HG02588 (cell line): Measurements from ENCODE around the gene CPM.

ENCODE experiments used
- ATAC-seq: cut with Tn5 transposase; IDR thresholded peaks from one replicate; pipeline ENCODE4 v1.9.1; 2021; ENCODE audit warnings: mild to moderate bottlenecking, moderate library complexity; ENCODE audit not compliant: unreplicated experiment

Gene CPM

GRCh38 chr12:68910128-68910527 is 22.8 kb downstream of the CPM start:
- ATAC-seq, result no peak

- ATAC-seq, result no peak
Observed at GRCh38 chr12:68908076-68908475, 24.9 kb downstream of the CPM start.

GRCh38 chr12:68905733-68906132 is 27.2 kb downstream of the CPM start:
- no peak for ATAC-seq

DNA sequence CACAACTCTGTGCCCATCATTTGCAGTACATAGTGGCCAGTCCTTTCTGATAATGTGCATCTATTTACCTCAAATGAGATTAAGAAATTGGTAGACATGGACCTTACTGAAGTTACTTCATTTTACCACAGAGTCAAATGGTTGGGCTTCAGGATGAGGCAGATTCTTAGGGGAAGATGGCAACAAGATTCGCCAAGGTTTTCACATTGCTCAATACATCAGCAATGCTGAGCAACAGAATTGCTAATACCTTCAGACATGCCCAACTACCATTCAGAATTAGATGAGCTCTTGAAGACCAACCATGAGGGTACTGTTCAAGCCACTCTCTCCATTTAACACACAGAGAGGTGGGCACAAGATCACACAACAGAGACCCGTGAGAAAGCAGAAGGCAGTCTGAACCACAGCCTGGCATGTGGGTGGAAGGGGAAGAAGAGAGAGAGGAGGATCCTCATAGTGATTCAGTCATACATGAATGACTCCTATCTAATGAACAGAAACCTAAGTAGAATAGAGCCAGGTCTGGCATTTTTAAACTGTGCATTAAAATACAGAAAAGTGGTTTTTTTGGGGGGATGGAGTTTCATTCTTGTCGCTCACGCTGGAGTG is 28.5 kb downstream of the CPM start:
- no peak for ATAC-seq

GRCh38 chr12:68903511-68903910 is 29.5 kb downstream of the CPM start:
- ATAC-seq, result no peak

- no peak for ATAC-seq
Observed at GRCh38 chr12:68901551-68901950, 31.4 kb downstream of the CPM start.

- no peak for ATAC-seq
Observed at GRCh38 chr12:68901145-68901544, 31.8 kb downstream of the CPM start.

GRCh38 chr12:68900241-68900640 is 32.7 kb downstream of the CPM start:
- ATAC-seq, result no peak

GRCh38 chr12:68899251-68899771 is 33.7 kb downstream of the CPM start:
- no peak for ATAC-seq

GRCh38 chr12:68896881-68897540 is 36.0 kb downstream of the CPM start:
- no peak for ATAC-seq

DNA sequence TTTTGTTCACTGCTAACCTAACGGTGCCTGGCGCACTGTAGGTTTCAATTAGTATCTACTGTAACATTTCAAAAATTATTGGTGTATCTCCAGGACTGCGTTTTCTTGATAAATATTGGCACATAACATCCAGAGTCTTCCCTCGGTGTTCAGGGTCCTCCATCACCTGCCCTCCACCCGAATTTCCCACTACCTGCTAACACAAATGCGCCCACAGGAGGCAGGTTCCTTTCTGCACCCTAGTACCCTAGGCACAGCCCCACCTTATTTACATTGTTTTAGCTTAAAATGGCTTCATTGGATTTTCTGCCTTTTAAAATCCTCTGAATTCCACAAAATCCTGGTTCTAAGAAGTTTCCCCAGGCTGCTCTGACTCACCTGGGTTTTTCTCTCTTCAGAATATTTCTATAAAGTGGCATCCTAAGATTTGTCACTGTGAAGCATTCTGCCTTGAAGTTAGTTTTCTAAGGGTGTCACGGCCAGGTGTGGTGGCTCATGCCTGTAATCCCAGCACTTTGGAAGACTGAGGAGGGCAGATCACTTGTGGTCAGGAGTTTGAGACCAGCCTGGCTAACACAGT is 38.6 kb downstream of the CPM start:
- ATAC-seq, result no peak

DNA sequence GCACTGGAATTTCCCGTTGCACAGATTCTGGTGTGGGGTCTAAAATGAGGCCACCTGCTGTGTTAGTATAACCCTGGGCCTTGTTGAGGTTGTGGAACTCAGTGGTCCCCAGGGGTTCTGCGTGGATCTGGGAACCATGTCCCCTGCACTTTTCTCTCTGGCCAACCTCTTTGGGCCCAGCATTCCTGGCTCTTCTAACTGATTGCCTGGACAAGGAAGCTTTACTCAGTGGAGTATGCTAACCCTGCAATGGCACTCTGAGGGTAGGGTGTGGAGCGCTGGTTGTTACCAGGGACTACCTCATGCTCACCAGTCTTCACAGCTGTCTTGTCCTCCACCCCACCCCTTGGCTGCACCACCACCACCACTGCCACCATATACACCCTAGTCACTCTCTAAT is 39.2 kb downstream of the CPM start:
- no peak for ATAC-seq

- no peak for ATAC-seq
Observed at GRCh38 chr12:68893201-68893600, 39.8 kb downstream of the CPM start.

GRCh38 chr12:68891141-68891540 is 41.8 kb downstream of the CPM start:
- no peak for ATAC-seq

DNA sequence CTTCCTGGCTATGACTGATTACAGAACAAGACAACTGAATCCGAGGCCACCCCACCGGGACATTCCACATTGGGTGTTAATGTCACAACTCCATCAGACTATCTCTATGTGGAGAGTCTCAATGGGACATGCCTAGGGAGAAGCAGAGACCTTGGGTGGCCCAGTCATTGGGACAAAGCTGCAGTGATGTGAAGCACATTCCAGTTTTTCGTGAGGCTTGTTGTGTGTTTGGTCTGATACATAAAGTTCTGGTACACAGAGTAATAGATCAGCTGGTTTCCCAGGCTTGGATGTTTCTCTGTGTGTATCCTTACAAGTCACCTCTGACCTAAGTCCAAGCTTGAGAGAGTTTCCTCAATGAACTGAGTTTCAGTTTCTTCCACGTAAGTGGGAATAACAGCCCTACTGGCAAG is 42.3 kb downstream of the CPM start:
- ATAC-seq, result no peak

- no peak for ATAC-seq
Observed at GRCh38 chr12:68888243-68888642, 44.7 kb downstream of the CPM start.

GRCh38 chr12:68887641-68888040 is 45.3 kb downstream of the CPM start:
- no peak for ATAC-seq

DNA sequence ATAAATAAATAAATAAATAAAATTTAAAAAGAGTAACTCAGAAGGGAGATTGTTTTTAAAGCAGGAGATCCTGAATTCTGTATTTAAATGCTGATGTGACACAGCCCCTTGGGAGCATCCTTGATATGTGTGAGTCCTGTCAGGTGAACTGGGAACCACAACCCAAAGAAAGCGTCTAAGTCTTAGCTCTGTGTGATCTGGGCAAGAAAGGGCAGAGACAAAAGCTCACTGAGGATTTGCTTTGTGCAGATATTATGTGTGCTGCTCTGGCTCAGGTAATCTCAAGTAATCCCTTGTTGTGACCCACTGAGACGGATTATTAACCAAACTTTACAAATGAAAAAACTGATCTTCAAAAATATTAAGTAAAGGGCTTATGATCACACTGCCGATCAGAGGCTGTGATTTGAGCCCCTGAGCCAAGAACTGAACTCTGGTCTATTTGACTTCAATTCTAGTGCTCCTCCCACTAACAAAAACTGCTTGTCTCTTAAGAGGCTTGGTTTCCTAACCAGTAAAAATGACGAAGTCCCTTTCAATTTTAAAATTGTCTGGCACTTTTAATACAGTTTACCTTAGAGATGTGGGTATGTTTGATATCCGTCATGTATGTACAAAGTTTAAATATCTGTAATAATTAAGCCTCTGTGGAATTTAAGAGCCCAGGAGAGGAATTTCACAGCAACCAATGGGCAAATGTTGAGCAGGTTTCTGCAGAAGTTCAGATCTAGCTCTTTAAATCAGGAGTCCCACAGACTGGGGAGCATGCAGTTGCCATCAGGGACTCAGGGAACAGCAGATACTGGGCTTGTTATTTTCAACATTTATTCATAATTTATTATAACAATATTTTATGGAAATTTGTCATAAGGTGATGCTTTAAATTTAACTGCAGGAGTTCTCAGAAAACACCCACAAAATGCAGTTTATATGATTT is 46.1 kb downstream of the CPM start:
- ATAC-seq, result no peak

DNA sequence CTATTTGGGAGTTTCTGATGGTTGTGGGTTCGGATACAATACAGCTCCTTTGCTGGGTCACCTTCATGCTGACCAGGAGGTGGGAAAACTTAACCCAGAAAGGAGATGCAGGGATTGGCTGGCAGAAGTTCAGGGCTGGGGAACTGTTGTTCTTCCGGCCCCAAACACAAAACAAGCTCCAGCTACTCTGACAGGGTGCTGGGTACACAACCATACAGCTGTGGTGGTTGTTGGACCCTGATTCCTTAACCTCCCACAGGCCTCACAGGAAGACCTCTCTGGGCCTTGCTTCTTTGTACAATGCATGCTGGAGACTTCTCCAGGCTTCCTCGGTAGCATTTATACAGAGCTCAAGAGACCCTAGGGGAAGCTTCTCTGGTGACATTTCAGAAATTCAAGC is 47.6 kb downstream of the CPM start:
- ATAC-seq, result no peak

GRCh38 chr12:68884251-68884650 is 48.7 kb downstream of the CPM start:
- ATAC-seq, result no peak

- no peak for ATAC-seq
Observed at GRCh38 chr12:68883151-68883550, 49.8 kb downstream of the CPM start.
